Activated CD8-positive, alpha-beta memory T cell treated with anti-CD3 and anti-CD28 coated beads, Interleukin-2, amount 50 U/mL, for 48 hours (primary cell): ENCODE measurements around the gene PHF1.
"Not testable (repeated sequence)": the region's sequence is repeated elsewhere in the genome, so short reads cannot be mapped to it uniquely, and the experiment has no call there.

ENCODE experiments used
- DNase-seq: peaks from one replicate; pipeline ENCODE4 v3.0.0-alpha.2; 2020

PHF1 gene

GRCh38 chr6:33410711-33411631, at the start of gene PHF1:
Gene PHF1, plus strand, starts transcription at chr6:33411014. Its CDS starts 1,250 bp downstream, at chr6:33412264.
- peak; percentile 83 for DNase-seq

- DNase-seq: not testable (repeated sequence)
These were observed 47.3 kb upstream of the PHF1 start for GRCh38 chr6:33363486-33363885.

GRCh38 chr6:33364475-33365205, 46.2 kb upstream of the PHF1 start:
- DNase-seq: not testable (repeated sequence)

GRCh38 chr6:33365206-33365971, 45.4 kb upstream of the PHF1 start:
- DNase-seq: not testable (repeated sequence)

- no peak for DNase-seq
These were observed 43.7 kb upstream of the PHF1 start for GRCh38 chr6:33367009-33367714.

- DNase-seq: not testable (repeated sequence)
These were observed 43.1 kb upstream of the PHF1 start for GRCh38 chr6:33367715-33368025.

GRCh38 chr6:33371901-33372300, 38.9 kb upstream of the PHF1 start:
- DNase-seq: not testable (repeated sequence)

- no peak for DNase-seq
These were observed 38.2 kb upstream of the PHF1 start for GRCh38 chr6:33372526-33373123.

GRCh38 chr6:33373960-33374910, 36.6 kb upstream of the PHF1 start:
- no peak for DNase-seq

GRCh38 chr6:33375143-33375671, 35.6 kb upstream of the PHF1 start:
- DNase-seq: no peak

GRCh38 chr6:33377171-33377570, 33.6 kb upstream of the PHF1 start:
- DNase-seq: no peak

GRCh38 chr6:33379184-33379583, 31.6 kb upstream of the PHF1 start:
- DNase-seq: not testable (repeated sequence)

- no peak for DNase-seq
These were observed 30.4 kb upstream of the PHF1 start for GRCh38 chr6:33380272-33380981.

GRCh38 chr6:33383427-33384185, 27.2 kb upstream of the PHF1 start:
- DNase-seq: no peak

GRCh38 chr6:33384581-33385020, 26.2 kb upstream of the PHF1 start:
- no peak for DNase-seq

- DNase-seq: no peak
These were observed 20.6 kb upstream of the PHF1 start for GRCh38 chr6:33390173-33390572.

GRCh38 chr6:33390767-33391277, 20.0 kb upstream of the PHF1 start:
- no peak for DNase-seq

GRCh38 chr6:33391278-33391921, 19.4 kb upstream of the PHF1 start, which contains the start of gene KIFC1:
Gene KIFC1, plus strand, starts transcription at chr6:33391823. Its CDS starts 163 bp downstream, at chr6:33391986.
- DNase-seq: peak; percentile 99
